ENCODE data around the gene DSCAML1.

GRCh38 chr11:117396970-117397369, 400.0 kb downstream of the DSCAML1 start:
- no peak for TF ChIP-seq EZH2phosphoT487 (IDR thresholded peaks at IDR 0.05; ENCODE audit: insufficient read depth, low read depth)
- TF ChIP-seq EZH2 (IDR thresholded peaks at IDR 0.05; ENCODE audit: insufficient read depth, poor library complexity, severe bottlenecking), result no peak
